VCaP (cell line): ENCODE measurements around the gene PCGF2.
"Not testable (repeated sequence)": the region's sequence is repeated elsewhere in the genome, so short reads cannot be mapped to it uniquely, and the experiment has no call there.

Source experiments
- H3K27ac ChIP-seq: fragments of 450-650 bp; 2 replicates; pipeline ENCODE4 v1.5.1; 2017
- CTCF ChIP-seq: fragments of 450-650 bp; conservative IDR thresholded peaks from 2 replicates; pipeline ENCODE4 v1.5.1; 2017; ENCODE audit warnings: mild to moderate bottlenecking, moderate library complexity

The PCGF2 gene

GRCh38 chr17:38789185-38789584, 41.0 kb upstream of the PCGF2 start:
- peak overlapping the region; percentile 37; the same call in 1 of the 2 replicates for H3K27ac ChIP-seq
- TF ChIP-seq CTCF, result no peak

GRCh38 chr17:38787999-38788398, 39.9 kb upstream of the PCGF2 start:
- not testable (repeated sequence) for H3K27ac ChIP-seq

- no peak overlapping the region for H3K27ac ChIP-seq
- no peak for TF ChIP-seq CTCF
These were observed 38.2 kb upstream of the PCGF2 start for GRCh38 chr17:38786372-38786771.

- TF ChIP-seq CTCF, result no peak
- H3K27ac ChIP-seq, result no peak overlapping the region
These were observed 35.1 kb upstream of the PCGF2 start for GRCh38 chr17:38783227-38783626.

GRCh38 chr17:38779965-38780752, 32.0 kb upstream of the PCGF2 start:
- H3K27ac ChIP-seq, result no peak overlapping the region
- no peak for TF ChIP-seq CTCF

- TF ChIP-seq CTCF, result no peak
- no peak overlapping the region for H3K27ac ChIP-seq
These were observed 29.6 kb upstream of the PCGF2 start for GRCh38 chr17:38777641-38778250.

- TF ChIP-seq CTCF, result no peak
- no peak overlapping the region for H3K27ac ChIP-seq
These were observed 25.1 kb upstream of the PCGF2 start for GRCh38 chr17:38773258-38773657.

- H3K27ac ChIP-seq, result no peak overlapping the region
- no peak for TF ChIP-seq CTCF
These were observed 20.3 kb upstream of the PCGF2 start for GRCh38 chr17:38768417-38768816.
